Activated CD8-positive, alpha-beta memory T cell treated with anti-CD3 and anti-CD28 coated beads, Interleukin-2, amount 50 U/mL, for 1 hour (primary cell): Measurements from ENCODE around the gene CPSF3.
A peak's percentile ranks its signal among the peaks of the same experiment; 100 is the strongest.
"Not testable (repeated sequence)": the region's sequence is repeated elsewhere in the genome, so short reads cannot be mapped to it uniquely, and the experiment has no call there.

Source experiments
- DNase-seq: peaks from one replicate; pipeline ENCODE4 v3.0.0-alpha.2; 2020; ENCODE audit errors: extremely low read depth

The CPSF3 gene

DNA sequence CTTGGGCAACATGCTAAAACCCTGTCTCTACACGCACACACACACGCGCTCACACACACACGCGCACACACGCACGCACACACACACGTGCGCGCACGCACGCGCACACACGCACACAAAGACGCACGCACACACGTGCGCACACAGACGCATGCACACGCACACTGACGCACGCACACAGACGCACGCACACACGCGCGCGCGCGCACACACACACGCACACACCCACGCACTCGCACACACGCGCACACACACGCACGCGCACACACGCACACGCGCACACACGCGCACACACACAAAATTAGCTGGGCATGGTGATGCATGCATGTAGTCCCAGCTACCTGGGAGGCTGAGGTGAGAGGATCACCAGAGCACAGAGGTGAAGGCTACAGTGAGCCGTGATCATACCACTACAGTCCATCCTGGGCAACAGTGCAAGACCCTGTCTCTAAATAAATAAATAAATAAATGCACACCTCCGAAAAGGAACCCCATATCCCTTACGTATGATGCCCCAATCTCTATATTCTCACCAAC lies 42.8 kb downstream of the CPSF3 start:
- DNase-seq, result no peak

GRCh38 chr2:9467687-9468086 lies 44.2 kb downstream of the CPSF3 start:
- no peak for DNase-seq

GRCh38 chr2:9471206-9471605 lies 47.8 kb downstream of the CPSF3 start:
- DNase-seq, result no peak

DNA sequence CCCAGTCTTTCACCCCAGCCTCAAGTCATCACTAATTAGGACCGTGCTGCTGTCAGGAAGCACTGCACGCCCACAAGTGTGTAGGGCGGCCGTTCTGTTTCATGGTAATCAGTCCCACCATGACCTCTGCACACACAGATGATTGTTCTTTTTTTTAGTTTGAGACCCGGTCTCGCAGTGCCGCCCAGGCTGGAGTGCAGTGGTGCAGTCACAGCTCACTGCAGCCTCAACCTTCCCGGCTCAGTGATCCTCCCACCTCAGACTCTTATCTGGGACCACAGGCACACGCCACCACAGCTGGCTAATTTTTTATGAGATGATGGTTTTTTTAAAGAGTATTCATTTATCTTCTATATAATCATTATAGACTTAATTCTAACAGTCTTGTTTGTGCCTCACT lies 49.1 kb downstream of the CPSF3 start:
- no peak for DNase-seq

- no peak for DNase-seq
Measured at GRCh38 chr2:9473308-9473984, 50.0 kb downstream of the CPSF3 start.

- peak; percentile 37 for DNase-seq
Measured at GRCh38 chr2:9473985-9474360, 50.5 kb downstream of the CPSF3 start.

DNA sequence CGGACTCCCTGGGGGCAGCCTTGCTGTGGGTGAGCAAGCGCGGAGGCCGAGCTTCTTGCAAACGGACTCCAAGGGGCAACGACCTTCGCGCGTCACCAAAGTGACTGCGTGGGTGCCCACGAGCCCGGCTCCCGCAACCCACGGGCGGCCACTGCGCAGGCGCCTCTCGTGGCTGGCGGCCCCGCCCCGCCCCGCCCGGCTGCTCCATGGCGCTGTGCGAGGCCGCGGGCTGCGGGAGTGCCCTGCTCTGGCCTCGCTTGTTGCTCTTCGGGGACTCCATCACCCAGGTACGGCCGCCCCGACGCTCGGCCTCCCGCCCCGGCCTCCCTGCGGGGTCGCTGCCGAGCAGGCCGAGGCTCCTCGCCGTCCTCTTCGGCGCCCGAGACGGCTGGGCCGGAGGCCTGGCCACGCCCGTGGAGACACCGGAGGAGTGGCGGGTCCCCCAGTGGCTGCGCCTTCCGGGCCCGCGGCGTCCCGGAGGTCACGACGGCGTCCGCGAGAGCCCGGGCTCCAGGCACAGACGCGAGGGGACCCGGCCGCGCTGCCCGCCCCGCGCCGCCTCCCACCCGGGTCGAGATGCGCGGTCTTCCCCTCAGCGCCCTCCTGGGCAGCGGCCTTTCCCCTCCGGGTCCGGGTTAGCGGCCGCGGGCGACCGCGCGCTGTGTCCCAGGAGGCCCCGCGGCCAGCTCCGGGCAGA lies 51.1 kb downstream of the CPSF3 start, which contains the start of gene IAH1:
Gene IAH1 (plus strand): TSS at position 191 of the 697 bp plus-strand sequence. CDS start 16 bp downstream, at position 207.
- DNase-seq, result peak; percentile 32

- no peak for DNase-seq
Measured at GRCh38 chr2:9477914-9478313, 54.5 kb downstream of the CPSF3 start.

- DNase-seq, result no peak
Measured at GRCh38 chr2:9478526-9478925, 55.1 kb downstream of the CPSF3 start.

GRCh38 chr2:9480157-9480556 lies 56.7 kb downstream of the CPSF3 start:
- DNase-seq, result no peak

DNA sequence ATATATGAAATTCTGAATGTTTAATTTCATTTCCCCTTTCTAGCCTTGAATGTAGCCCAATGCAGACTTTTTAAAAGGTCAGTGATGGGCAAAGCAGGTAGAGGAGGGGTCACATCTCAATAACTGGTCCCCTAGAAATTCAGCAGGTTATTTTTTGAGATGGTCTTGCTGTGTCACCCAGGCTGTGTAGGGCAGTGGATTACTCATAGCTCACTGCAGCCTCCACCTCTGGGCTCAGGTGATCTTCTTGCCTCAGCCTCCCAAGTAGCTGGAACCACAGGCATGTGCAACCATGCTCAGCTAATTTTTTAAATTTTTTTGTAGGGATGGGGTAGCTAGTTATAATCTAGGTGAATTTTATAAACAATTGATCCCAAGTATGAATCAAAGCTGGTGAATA lies 59.7 kb downstream of the CPSF3 start:
- DNase-seq, result no peak

DNA sequence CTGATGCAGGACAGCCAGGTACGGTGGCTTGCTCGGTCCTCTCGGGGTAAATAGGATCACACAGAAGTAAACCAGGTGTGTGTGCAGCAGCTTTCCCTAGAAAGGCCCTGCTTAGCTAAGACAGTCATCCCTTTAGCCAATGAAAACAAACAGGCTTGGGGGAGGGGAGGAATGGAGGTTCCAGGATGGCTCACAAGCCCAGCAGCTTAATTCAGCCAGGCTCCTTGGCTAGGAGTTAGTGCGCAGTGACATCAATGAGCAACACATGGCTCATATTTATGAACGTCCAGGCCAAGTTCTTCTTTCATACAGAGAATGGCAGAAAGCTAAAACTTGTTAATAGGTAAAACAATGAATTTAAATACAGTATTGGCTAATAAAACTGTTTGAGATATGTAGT lies 61.1 kb downstream of the CPSF3 start:
- no peak for DNase-seq

- no peak for DNase-seq
Measured at GRCh38 chr2:9488583-9489547, 65.4 kb downstream of the CPSF3 start.

GRCh38 chr2:9490789-9491188 lies 67.3 kb downstream of the CPSF3 start:
- DNase-seq, result no peak

DNA sequence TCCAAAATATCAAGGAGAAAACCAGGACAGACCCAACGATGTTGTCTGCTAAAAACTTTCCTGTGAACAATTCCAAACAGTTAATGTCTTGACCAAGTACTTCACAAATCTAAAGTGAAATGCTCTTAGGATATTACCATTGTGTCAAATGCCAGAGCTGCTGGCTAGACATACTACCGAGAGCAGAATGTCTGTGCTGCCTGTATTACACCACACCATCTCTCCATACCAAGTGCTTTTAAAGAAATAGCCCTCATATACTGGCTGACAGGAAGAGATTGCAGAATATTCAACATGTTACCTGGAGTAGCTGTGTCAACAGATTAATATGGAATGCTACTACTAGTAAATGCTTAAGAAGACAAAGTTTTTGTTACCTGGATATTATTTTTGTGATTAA lies 69.5 kb downstream of the CPSF3 start:
- no peak for DNase-seq

DNA sequence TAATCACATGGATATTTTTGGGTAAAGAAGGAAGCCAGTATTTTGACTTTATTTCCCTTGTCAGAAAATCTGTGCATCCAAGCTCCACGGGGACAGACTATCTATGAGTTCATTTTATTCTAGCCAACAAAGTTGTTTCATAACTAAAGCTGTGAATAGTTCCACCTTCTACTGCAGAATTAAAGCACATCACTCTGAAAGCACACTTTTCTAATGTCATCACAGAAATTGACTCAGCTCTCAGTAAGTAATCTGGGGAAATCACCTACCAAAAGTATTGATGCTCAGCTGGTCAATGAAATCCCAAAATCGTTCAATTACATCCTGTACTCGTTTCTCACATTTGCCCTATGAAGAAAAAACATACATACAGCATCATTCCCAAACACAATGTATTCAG lies 70.0 kb downstream of the CPSF3 start:
- no peak for DNase-seq

- DNase-seq, result no peak
Measured at GRCh38 chr2:9494081-9494480, 70.6 kb downstream of the CPSF3 start.

DNA sequence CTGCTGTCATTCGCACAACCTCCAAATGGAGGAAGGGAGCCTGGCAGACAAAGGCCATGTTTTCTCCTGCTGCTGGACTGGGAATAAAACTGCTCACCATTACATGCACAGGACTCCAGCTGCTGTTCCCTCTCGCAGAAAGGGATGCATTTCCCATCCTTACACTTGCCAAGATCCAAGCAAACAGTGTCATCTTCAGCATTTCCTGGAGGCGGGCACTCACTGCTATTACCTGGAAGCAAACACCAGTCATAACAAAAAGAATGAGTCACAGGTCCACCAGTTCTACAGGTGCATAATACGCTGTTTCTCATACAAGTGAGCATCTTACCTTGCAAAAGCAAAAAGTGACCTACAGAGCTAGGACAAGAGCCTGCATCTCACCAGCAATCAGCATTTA lies 73.6 kb downstream of the CPSF3 start:
- DNase-seq, result no peak

DNA sequence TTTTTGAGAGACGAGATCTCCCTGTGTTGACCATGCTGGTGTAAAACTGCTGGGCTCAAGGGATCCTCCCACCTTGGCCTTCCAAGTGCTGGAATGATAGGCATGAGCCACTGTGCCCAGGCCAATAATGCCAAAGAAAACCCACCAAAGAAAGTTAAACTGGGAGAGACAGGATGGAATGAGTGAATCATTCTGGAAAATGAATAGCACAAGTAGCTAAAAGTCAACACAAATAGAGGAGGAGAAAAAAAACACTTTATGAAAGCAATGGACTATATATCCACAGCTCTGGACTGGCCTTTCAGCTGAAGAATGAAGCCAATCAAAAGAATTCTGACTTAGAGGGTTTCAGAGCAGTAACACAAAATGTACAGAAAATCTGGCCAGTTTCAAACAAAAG lies 74.8 kb downstream of the CPSF3 start:
- no peak for DNase-seq

DNA sequence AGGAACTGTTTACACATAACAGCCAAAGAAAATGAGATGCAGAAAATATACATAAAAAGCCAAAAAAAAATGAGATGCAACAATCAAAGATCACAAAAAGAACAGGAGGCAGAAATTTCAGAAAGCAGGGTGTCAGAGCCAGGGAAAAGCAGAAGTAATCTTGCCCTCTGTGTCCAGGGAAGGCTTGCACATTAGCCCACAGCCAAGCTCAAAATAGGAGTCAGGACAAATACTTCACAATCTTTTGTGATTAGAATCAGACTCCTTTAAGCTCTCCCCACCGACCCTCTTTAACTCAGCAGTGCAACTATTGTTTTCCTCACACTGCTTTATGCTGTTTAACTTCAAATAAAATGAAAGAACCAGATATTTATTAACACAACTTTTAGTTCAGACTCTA lies 85.5 kb downstream of the CPSF3 start:
- no peak for DNase-seq

GRCh38 chr2:9513946-9514345 lies 90.5 kb downstream of the CPSF3 start:
- DNase-seq, result not testable (repeated sequence)

- no peak for DNase-seq
Measured at GRCh38 chr2:9517118-9517782, 93.8 kb downstream of the CPSF3 start.
